GM18502 (cell line): Measurements from ENCODE around the gene SUGCT.

Source experiments
- ATAC-seq: cut with Tn5 transposase; IDR thresholded peaks from one replicate; pipeline ENCODE4 v1.9.1; 2021; ENCODE audit warnings: mild to moderate bottlenecking; ENCODE audit not compliant: unreplicated experiment, poor library complexity

Gene SUGCT

DNA sequence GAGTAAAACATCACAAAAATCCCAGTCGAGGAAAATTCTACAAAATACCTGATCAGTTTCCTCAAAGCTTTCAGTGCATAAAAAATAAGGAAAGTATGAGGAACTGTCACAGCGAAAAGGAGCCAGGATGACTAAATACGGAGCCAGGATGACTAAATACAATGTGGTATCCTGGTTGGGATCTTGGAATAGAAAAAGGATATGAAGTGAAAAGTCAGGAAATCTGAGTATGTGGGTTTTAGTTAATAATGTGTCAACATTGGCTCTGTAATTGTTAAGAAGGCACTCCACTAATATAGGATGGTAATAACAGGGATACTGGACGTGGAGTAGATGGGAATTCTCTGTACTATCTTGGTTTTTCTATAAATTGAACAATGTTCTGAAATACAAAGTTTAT, 175.5 kb downstream of the SUGCT start:
- ATAC-seq, result no peak

- peak; percentile 100 for ATAC-seq
Measured at GRCh38 chr7:40311307-40311706, 176.5 kb downstream of the SUGCT start.

DNA sequence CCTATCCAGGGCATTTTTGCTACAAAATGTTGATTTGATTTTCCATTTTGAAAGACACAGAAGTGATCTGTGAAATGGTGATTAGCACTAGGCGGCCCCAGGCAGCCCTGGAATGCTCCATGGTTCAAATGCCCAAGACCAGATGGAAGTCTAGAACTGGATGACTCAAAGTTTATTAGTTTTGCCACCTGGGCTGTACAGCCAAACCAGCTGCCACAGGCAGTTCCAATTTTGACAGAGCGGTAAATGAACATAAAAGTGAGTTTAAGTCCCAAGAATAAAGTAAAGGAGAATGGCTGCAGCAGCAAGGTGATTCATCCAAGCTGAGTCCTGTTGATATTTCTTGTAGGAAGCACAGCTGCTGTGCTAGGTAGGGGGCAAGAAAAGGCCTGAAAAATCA, 180.5 kb downstream of the SUGCT start:
- ATAC-seq, result no peak

DNA sequence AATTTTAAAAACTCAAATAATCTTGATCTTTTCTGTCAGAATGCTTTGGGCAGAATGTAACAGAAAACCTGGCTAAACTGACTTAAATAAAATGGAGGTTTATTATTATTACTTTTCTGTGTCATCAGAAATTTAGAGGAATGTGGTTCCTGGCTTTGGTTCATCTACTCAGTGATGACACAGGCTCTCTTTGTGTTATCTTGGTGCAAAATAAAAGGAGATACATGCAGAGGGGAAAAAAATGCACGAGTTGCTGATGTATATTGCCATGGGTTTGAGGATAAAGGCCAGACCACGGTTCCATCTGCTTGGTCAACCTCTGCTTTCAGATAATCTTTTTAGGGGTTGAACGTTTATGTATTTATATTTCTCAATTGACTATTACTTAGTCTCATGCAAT, 181.4 kb downstream of the SUGCT start:
- ATAC-seq, result no peak

GRCh38 chr7:40324914-40325313, 190.1 kb downstream of the SUGCT start:
- ATAC-seq, result no peak

DNA sequence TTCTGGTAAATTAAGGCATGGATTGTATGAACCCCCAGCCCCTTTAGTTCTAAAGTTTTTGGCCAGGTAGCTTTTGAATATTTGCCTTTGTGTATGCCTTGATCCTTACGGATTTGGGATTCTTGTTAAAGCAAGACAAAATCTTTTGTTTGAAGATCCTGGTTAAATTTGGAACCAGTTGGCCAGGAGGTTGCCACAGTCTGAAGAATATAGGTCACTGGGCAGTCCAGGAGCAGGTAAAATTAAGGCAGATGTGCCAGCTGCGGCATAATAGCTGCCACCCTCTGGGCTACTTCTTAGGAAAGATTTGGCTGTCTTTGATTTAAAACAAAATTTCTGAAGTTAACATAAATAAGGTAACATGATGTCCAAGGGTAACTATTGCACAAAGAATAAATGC, 192.3 kb downstream of the SUGCT start:
- ATAC-seq, result no peak

DNA sequence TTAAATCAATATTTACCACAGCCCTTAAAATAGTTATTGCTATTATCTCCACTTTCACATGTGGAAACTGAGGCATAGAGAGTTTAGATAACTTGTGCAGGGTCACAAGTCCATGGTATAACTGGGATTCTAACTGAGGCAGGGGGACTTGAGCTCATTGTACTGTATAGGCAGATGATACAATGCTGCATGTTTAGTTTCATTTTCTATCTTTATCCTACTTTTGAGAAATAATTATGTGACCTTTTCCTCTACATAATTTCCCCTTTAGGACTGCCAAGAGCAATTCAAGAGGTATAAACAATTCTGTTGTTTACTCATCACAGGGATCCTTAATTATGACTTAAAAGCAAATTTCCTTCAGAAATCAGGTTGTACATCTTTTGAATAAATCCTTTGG, 193.1 kb downstream of the SUGCT start:
- ATAC-seq, result no peak

DNA sequence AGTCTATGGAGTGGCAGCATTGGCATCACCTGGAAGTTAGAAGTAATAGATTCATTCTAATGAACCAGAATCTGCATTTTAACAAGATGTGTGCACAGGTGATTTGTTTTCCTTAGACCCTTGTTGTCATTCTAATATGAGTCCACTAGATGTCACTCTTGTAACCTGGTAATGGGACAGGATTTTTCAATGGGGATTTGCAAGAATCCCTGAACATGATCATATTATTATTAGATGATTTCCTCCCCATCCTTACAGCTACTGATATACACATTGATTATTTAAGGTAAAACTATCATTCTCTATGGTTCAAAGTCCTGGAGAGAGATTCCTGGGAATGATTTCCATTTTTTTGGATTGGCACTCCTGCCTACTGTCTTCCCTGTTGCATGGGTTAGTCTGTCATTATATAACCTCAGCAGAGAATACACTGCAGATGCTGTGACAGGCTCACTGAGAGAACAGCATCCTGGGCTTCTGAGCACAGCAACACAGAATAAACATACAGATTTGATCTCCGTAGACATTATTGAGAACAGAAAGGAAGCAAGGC, 194.9 kb downstream of the SUGCT start:
- no peak for ATAC-seq

DNA sequence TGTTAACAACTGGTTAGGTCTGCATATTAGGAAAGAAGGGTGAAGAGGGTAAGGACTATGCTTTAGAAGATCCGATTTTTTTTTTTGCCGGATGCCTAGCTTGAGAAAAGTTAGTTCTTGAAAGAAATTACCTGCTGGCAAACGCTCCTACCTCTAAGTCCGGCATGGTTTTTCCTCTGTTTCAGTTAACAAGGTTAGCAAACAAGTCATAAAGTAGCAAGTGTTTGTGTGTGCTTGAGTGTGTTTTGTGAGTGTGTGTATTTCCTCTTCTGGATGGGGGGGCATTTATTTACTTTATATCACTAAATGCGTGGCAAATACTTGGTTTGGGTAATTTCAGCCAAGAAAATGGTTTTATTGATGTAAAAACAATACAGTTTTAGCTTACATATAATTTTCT, 195.6 kb downstream of the SUGCT start:
- no peak for ATAC-seq

DNA sequence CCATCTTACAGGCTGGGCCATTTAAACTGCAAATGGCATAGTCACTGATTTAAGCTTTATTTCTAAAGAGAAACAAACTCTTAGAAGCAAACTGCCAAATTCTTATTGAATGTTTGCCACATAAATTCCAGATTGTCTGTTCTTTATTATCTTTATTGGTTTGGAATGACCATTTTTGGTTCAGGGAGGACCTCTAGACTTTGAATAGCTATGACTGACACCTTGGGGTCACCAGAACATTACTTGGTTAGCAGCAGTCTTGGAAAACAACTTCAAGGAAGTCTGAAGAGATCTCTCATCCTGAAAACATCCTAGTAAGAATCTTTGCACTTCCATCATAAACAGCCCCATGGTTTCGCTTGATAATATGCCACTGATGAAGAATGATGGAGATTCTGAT, 197.1 kb downstream of the SUGCT start:
- no peak for ATAC-seq

DNA sequence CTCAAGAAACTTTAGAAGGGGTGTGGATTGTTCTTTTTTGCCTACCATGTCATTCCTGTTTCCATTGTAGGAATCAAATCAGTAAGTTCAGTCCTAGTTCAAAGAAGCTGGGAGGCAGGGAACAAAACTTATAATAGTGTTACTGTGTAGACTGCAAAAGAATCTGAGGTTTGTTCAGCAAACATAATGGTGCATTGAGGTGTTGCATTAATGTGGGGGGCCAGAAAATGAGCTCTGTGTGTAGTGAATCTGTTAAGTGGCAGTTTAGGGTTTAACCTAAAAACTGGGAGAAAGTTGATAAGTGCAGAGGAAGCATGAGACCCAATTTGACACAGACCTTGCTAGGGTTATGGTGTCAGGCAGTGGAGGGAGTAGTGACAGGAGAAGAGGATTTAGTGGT, 197.7 kb downstream of the SUGCT start:
- ATAC-seq, result no peak

GRCh38 chr7:40341836-40342235, 207.0 kb downstream of the SUGCT start:
- no peak for ATAC-seq

DNA sequence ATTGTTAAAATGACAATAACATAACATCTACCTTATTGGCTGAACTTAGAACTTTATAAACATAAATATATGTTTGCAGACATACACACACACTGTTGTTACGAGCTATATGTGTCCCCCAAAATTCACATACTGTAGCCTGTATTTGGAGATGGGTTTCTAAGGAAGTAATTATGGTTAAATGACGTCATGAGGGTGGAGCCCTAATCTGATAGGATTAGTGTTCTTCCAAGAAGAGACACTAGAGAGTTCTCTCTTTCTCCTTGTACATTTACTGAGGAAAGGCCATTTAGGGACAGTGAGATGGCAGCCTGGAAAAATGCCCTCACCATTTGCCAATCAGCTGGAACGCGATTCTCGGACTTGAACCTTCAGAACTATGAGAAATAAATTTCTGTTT, 211.7 kb downstream of the SUGCT start:
- no peak for ATAC-seq

DNA sequence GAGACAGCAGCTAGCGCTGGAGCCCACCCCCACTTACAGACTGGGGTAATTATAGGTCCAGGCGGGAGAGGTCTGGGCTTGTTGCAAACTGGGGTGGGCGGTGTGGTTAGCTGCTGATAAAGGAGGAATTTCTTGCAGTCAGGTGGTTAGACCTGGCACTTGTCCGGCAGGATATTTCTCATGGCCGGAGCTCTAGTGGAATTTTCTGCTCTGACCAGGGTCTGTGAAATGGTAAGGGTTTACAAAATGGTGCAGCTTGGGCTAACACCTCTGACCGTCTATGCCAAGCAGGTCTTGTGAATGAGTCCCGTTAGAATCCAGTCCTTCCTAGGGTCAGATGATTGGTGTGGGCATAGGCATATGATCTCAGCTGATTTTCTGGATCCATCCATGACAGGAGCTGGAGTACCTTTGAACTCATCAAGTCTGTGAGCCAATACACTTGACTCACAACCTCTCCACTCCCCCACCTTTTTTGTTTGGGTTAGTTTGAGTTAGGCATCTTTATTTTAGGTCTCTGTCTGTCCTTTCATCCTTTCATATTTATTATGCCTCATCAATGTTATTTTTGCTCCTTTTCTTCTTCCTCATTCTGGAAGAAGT, 213.4 kb downstream of the SUGCT start:
- no peak for ATAC-seq

- no peak for ATAC-seq
Measured at GRCh38 chr7:40350100-40350499, 215.3 kb downstream of the SUGCT start.

DNA sequence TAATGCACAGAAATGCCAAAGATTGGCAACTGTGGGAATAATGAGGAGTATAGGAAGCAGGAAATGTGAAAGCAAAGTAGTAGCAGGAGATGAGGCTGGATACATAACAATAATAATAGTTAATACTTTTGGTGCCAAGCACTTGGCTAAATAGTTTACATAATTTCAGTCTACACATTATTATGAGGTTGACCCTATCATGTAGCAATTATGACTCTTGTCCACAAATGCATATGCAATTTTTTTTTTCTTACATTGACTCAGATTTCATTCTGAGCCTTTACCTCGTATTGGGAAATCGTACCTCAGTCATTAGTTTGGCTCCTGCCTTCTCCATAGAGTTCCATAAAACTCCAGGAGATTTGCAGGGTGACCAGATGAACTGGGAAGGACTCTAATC, 219.9 kb downstream of the SUGCT start:
- ATAC-seq, result no peak

GRCh38 chr7:40356312-40356711, 221.5 kb downstream of the SUGCT start:
- no peak for ATAC-seq

DNA sequence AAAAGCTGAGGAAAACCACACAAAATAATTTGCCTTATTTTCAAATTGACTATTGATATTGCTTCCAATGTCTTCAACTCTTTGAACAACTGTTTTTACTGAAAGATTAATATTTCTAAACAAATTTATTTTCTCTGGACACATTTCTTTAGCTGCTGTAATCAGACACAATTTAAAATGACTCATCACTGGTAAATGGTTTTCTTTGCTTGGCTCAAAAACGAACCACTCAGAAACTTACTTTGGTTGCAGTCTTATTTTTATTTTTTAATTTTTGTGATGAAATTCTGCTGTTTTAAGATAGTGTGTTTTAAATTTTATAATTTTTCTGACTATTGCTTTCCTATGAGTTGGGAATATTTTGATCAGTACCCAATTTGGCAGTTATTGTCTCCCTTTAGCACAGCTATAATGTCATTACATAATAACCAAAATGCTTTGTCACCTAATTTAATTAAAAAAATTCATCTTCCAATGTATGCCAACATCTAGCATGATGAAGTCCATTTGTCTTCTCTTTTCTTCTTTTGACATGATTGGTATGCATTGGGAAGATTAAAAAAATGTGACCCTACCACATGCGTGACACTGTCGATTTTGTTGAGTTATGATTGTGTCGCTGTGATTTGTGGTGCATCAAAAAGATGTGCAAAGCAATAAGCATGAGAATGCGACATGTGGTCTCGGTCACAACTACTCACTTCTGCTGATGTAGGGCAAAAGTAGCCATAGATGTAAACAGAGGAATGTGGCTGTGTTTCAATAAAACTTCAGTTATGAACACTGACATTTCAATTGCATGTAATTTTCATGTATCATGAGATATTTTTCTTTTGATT, 222.3 kb downstream of the SUGCT start:
- no peak for ATAC-seq

- no peak for ATAC-seq
Measured at GRCh38 chr7:40369641-40370277, 235.0 kb downstream of the SUGCT start.

GRCh38 chr7:40371806-40372440, 237.1 kb downstream of the SUGCT start:
- ATAC-seq, result no peak

DNA sequence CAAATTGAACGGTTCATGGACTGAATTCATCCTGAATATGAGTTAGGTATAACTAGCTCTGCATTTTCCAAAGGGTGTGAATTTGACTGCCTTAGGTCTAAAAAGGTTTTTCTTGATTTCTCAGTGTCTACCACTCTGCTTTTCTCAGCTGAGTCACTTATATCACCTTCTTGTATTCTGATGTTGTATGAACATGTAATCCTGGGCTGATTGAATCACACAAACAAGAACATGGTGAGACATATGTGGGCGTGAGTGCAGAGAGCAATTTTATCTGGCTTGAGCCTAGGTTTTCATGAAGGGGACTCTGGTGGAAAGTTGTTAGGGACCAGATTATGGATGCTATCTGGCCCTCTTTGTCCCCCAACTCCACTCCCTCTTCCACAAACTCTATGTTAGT, 239.8 kb downstream of the SUGCT start:
- no peak for ATAC-seq
